GM12873 (cell line): Measurements from ENCODE around the gene LRFN5.

ENCODE experiments used
- TF ChIP-seq, protein P1 (sequence below): IDR thresholded peaks from 2 replicates; pipeline ENCODE4 v1.5.1; 2012; ENCODE audit warnings: low read depth, mild to moderate bottlenecking, moderate library complexity, low read length, control low read depth; ENCODE audit not compliant: insufficient read depth; ENCODE audit errors: missing control alignments

Gene LRFN5

GRCh38 chr14:41878321-41878720 is 271.6 kb downstream of the LRFN5 start:
- TF ChIP-seq, protein P1, sequence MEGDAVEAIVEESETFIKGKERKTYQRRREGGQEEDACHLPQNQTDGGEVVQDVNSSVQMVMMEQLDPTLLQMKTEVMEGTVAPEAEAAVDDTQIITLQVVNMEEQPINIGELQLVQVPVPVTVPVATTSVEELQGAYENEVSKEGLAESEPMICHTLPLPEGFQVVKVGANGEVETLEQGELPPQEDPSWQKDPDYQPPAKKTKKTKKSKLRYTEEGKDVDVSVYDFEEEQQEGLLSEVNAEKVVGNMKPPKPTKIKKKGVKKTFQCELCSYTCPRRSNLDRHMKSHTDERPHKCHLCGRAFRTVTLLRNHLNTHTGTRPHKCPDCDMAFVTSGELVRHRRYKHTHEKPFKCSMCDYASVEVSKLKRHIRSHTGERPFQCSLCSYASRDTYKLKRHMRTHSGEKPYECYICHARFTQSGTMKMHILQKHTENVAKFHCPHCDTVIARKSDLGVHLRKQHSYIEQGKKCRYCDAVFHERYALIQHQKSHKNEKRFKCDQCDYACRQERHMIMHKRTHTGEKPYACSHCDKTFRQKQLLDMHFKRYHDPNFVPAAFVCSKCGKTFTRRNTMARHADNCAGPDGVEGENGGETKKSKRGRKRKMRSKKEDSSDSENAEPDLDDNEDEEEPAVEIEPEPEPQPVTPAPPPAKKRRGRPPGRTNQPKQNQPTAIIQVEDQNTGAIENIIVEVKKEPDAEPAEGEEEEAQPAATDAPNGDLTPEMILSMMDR, result no peak

DNA sequence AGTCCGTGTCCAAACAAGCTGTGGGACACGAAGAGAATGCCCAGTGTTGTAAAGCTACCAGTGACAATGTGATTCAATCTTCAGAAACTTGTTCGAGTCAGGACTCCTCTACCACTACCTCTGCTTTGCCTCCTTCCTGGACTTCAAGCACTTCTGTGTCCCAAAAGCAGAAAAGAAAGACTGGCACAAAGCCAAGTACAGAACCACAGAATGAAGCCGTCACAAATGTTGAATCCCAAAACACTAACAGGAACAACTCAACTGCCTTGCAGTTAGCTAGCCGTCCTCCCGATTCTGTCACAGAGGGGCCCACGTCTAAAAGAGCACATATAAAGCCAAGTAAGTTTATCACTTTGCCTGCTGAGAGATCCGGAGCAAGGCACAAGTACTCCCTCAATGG is 284.9 kb downstream of the LRFN5 start:
- TF ChIP-seq, protein P1, result no peak

- TF ChIP-seq, protein P1, result no peak
These were observed 292.7 kb downstream of the LRFN5 start for GRCh38 chr14:41899416-41899815.

- TF ChIP-seq, protein P1, result no peak
These were observed 294.0 kb downstream of the LRFN5 start for GRCh38 chr14:41900644-41901043.

GRCh38 chr14:41901089-41901488 is 294.4 kb downstream of the LRFN5 start:
- TF ChIP-seq, protein P1, result no peak

DNA sequence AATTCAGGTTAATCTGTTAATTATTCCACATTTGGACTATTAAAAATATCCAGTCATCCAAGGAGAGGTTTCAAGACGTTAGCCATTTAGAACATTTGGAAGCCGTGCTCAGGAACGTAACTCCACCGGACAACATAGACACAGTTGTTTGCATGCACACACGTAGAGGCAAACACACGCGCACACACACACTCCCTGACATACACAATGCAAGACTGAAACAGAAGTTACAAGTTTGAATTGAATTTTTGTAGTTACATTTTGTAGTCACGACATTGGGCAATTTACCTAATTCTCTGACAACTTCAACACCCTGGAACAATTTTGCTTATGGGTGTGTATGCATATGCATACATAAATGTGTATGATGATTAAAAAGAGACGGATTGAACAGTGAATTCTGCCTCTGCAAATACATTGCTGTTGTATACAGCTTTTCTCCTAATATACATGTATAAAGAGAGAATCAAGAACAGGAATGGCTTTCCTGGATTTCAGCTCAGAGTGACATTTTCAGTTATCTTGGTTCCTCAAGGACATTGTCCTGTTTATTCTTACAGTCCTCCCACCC is 298.8 kb downstream of the LRFN5 start:
- TF ChIP-seq, protein P1, result no peak

DNA sequence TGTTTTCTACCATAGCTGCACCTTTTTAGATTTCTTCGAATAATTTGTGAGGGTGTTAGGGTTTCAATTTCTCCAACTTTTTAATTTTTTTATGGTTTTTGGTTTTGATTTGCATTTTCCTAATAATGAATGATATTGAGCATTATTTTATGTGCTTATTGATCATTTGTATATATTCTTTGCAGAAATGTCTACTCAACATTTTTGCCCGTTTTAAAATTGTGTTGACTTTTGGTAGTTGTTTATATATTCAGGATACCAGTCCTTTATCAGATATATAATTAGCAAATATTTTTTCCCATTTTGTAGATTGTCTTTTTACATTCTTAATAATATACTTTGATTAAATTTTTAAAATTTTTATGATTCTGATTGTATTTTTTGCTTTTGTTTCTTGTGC is 306.7 kb downstream of the LRFN5 start:
- TF ChIP-seq, protein P1, result no peak
